NK-92 (cell line): ENCODE results near the gene PLPPR2.
"Not testable (repeated sequence)": the region's sequence is repeated elsewhere in the genome, so short reads cannot be mapped to it uniquely, and the experiment has no call there.

Experiments used
- DNase-seq: peaks from one replicate; lab custom pipeline; 2025; ENCODE audit not compliant: unreplicated experiment; lab: John Stamatoyannopoulos, UW

Gene PLPPR2

DNA sequence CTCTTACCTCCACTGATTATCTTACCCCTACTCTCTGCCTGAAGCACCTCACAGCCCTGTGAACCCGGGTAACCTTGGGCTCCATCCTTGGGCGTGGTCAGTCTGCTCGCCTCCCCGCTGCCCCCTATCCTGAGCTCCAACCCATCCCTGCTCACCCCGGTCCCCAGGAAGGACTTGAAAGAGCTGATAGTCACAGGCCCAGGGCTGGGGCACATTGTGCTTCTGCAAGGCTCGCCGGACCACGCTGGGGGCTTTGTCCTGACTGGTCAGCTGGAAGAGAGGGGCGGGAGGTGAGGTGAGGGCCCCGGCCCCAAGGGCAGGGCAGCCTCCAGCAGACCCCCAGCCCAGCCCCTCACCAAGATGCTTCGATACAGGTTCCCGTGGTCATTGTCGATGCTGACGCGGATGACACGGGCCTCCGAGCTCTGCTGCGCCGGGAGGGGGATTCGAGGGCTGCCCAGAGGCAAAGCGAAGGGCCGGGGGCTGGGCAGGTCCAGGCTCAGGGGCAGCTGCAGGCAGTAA, 41.9 kb downstream of the PLPPR2 start:
- DNase-seq = no peak

DNA sequence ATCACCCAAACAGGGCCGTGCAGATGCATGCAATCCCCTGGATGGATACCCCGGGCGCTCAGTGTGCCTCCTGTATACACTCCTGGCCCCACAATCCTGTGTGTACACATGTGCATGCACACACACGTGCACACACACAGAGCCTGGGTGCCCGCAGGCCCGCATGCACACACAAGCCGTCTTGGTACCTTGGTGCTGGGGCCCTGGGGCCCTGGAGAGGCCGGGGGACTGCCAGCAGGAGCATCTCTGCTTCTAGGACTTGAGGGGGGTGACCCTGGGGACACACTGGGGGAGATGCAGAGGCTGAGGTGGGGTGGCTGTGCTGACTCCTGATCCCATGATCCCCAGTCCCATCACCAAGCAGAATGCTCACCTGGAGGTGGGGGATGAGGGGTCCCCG, 44.4 kb downstream of the PLPPR2 start:
- no peak for DNase-seq

DNA sequence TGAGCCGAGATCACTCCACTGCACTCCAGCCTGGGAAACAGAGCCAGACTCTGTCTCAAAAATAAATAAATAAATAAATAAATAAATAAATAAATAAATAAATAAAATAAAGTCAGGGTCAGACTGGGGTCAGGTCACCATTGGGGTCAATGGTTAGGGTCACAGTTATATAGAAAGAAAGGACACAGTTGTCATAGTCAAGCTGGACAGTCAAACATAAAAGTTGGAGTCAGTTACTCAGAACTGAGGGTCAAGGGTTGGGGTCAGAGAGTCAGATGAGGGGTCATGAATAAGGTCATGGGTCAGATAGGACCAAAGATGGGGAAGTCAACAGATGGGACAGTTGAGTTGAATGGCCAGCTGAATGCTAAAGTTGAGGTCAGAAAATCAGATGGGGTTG, 45.6 kb downstream of the PLPPR2 start:
- DNase-seq = no peak

DNA sequence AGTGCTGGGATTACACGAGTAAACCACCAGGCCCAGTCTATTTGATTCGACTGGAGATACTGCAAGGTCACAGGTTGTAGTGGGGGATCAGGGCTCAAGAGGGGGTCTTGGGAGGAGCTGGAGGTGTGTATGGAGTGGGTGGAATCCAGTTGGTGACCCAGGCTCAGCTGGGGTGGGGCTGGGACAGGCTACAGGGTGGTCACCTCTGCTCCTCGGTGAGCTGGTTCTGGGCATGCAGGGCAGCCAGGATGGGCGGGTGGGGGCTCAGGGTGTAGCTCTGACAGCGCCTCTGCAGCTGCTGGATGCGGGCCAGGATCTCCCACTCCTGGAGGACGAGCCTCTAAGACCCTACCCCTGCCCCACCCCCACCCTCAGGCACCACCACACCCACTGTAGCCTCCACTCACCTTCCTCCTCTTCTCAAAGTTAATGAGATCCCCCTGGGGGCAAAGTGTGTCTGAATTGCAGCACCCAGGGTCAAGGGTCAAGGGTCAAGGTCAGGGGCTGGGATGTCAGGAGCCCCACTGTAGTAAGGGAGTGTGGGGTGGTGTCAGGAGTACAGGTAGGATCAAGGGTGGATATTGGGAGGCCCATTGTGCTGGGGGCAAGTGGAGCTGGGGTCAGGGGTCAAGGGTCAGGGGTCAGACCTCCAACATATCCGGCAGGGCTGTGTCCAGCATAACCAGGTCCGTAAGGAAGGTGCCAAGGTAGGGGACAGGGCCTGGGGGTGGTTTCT, 46.7 kb downstream of the PLPPR2 start:
- DNase-seq = no peak

DNA sequence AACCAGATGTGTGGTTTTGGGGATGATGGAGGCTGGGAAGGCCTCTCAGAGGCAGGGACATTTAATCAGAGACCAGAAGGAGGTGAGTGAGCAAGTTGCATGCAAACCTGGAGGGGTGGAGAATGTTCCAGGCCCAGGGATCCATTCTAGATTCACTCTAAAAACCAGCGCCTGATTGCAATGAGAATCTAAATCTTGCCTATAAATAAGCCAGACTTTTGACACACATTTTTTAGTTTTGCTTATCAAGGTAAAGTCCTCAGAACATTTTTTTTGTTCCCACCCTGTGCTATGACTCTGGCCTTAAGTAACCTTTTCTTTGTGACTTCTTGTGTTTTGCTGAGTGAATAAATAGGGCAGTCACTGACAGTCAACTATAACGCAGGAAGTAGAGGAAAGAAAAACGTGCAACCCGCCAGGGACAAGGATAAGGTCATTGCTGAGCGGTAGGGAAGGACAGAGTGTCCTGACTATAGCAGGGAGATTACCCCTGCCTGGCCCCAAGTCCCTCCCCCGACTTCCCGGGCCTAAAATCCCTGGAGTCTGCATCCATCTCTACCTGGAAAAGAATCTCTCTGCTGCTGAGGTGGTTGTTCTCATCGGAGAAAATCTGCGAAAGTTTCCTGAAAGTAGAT, 49.5 kb downstream of the PLPPR2 start:
- no peak for DNase-seq

DNA sequence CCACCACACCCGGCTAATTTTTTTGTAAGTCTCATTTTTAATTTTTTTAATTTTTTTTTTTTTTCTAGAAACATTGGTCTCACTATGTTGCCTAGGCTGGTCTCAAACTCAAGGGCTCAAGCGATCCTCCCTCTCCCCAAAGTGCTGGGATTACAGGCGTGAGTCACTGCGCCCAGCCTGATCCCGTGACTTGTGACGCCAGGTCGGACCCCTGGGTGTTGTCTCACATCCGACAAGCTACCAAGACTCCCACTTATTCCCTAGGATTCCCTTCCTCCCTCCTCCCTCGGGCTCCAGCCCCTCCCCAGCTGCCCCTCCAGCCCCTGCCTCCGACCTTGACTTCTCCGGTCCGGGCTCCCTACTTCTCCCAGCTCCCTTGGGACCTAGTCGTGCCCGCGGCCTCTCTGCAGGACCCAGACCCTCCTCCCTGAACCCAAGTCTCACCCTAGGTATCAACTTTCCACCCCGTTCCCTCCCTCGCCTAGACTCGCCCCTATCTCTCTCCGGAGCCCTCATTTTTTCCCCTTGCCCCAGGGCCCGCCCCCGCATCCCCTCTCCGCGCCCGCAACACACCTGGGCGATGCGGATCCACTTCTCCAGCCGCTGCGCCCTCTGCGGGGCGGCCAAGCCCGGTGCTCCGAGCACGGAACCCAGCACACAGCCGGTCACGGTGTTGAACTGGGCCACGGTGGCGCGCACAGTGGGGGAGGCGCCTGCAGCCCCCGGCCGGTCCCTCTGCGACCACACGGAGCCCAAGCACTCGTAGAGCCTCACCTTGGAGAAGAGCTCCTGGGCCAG, 50.8 kb downstream of the PLPPR2 start:
- no peak for DNase-seq

DNA sequence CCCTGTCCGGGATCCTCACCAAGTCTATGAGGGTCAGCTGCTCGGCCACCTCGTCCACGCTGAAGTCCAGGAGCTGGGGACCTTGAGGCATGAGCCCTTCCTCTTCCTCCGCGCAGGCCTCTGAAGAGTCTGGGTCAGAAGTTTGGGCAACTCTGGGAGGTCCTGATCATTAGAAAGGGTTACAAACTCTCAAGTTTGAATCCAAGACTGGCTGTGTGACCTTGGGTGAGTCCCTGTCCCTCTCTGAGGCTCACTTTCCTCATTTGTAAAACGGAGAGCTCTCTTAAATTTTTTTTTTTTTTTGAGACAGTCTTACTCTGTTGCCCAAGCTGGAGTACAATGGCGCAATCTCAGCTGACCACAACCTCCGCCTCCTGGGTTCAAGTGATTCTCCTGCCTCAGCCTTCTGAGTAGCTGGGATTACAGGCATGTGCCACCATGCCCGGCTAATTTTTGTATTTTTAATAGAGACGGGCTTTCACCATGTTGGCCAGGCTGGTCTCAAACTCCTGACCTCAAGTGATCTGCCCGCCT, 51.5 kb downstream of the PLPPR2 start:
- not testable (repeated sequence) for DNase-seq

DNA sequence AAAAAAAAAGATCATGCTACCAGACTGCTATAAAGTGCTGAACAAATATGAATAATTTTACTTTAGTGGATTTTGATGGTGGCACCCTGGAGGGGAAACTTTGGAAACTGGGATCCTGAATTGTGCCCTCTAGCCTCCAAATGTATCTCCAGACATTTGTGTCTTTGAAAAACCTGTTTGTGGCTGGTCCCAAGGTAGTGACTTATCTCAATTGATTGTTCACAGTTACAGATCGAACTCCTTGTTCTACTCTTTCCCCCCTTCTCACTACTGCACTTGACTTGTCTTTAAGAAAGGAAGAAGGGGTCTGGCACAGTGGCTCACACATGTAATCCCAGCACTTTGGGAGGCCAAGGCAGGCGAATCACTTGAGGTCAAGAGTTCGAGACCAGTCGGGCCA, 53.4 kb downstream of the PLPPR2 start:
- no peak for DNase-seq

DNA sequence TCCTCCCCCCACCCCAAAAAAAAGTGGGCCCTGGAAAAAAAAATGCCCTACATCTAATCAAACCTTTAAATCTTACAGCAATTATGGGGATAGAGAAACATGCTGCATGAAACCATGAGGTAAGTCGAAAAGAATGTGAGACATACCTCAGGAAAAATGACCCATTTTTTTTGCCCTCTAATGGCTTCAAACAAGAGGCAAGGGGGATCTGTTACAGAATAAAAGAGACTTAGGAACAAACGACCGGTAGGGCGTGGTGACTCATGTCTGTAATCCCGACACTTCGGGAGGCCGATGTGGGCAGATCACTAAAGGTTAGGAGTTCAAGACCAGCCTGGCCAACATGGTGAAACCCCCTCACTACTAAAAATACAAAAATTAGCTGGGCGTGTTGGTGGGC, 55.5 kb downstream of the PLPPR2 start:
- no peak for DNase-seq

DNA sequence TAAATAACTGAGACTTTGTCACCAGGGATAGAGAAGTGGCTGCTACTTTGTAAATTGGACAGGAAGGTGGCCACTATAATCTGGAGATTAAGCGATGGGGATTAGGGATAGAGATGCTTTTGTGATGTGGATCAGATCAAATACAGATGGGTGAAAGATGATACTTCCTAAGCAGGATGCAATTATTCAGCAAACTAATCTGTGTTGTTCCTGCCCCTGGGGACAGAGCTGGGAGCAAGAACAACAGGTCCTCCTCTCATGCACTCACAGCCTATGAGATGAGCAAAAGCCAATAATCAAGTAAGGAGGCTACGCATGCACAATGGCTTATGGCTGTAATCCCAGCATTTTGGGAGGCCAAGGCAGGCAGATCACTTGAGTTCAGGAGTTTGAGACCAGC, 59.3 kb downstream of the PLPPR2 start:
- no peak for DNase-seq
